A673 (cell line): ENCODE measurements around the gene CMPK2. TPM values are rescaled to one million over a fixed set of nuclear protein-coding genes. Genes with fewer than 3 reads are reported as not detected.

Source experiments
- BruUV-seq: library from RNA; stranded (reverse); fragments of 400-500 nt; replicated peaks from 2 replicates; lab custom pipeline; 2021; lab: Mats Ljungman, UMichigan
- CTCF ChIA-PET: fragments of 300-600 bp; sonication (Branson Sonifier 250); formaldehyde crosslinking; loops from one replicate; lab custom pipeline; 2022; ENCODE audit warnings: antibody characterized with exemption; lab: Charles Lee
- POLR2A ChIA-PET: fragments of 300-600 bp; sonication (Branson Sonifier 250); formaldehyde crosslinking; loops from one replicate; lab custom pipeline; 2022; ENCODE audit warnings: antibody characterized with exemption; ENCODE audit not compliant: low non-redundant PET; lab: Charles Lee
- DNase-seq: peaks from one replicate; pipeline ENCODE4 v3.0.0-alpha.2; 2015; ENCODE audit warnings: low spot score
- H3K27ac ChIP-seq: fragments of 200-600 bp; sonication (generic); 2 replicates; pipeline ENCODE4 v1.5.1; 2016; ENCODE audit warnings: mixed run types, low read depth, mild to moderate bottlenecking, mixed read lengths, antibody characterized with exemption, low read length; ENCODE audit not compliant: poor library complexity, severe bottlenecking
- H3K27me3 ChIP-seq: fragments of 200-600 bp; sonication (generic); replicated peaks from 2 replicates; pipeline ENCODE4 v1.6.1; 2017; ENCODE audit warnings: mixed run types, low read depth, mild to moderate bottlenecking, mixed read lengths, antibody characterized with exemption, low read length; ENCODE audit not compliant: insufficient read depth, poor library complexity
- H3K36me3 ChIP-seq: fragments of 200-600 bp; sonication (generic); 2 replicates; pipeline ENCODE4 v1.6.1; 2016; ENCODE audit warnings: mixed run types, mild to moderate bottlenecking, mixed read lengths, antibody characterized with exemption, low read length; ENCODE audit not compliant: insufficient read depth, poor library complexity, severe bottlenecking
- H3K4me1 ChIP-seq: fragments of 200-600 bp; sonication (generic); 2 replicates; pipeline ENCODE4 v1.6.1; 2017; ENCODE audit warnings: mixed run types, mild to moderate bottlenecking, mixed read lengths, antibody characterized with exemption, low read length; ENCODE audit not compliant: insufficient read depth, poor library complexity, severe bottlenecking
- H3K4me3 ChIP-seq: fragments of 200-600 bp; sonication (generic); 2 replicates; pipeline ENCODE4 v1.5.1; 2016; ENCODE audit warnings: low read depth, mixed run types, mild to moderate bottlenecking, mixed read lengths, low read length; ENCODE audit not compliant: poor library complexity, severe bottlenecking
- H3K9me3 ChIP-seq: fragments of 200-600 bp; sonication (generic); 2 replicates; pipeline ENCODE4 v1.6.1; 2016; ENCODE audit warnings: mixed run types, low read depth, mild to moderate bottlenecking, mixed read lengths, antibody characterized with exemption, low read length; ENCODE audit not compliant: poor library complexity, severe bottlenecking
- EZH2 ChIP-seq: fragments of 200-600 bp; sonication (generic); IDR thresholded peaks from 2 replicates; pipeline ENCODE4 v1.6.1; 2017; ENCODE audit warnings: borderline replicate concordance, low read depth, mild to moderate bottlenecking, mixed read lengths, antibody characterized with exemption, low read length; ENCODE audit not compliant: poor library complexity, severe bottlenecking
- intact Hi-C: fragments of 100-400 bp; cut with micrococcal nuclease; formaldehyde crosslinking; loops from one replicate; pipeline ENCODE4 v1.10.0; 2022; ENCODE audit not compliant: unreplicated experiment
- total RNA-seq: library from RNA; stranded (reverse); gene quantifications from 2 replicates; pipeline ENCODE4 v1.2.3, GENCODE V29; 2021
- TF ChIP-seq, protein P1 (sequence below): fragments of 300-800, 200-600 bp; sonication (generic); conservative IDR thresholded peaks from 2 replicates; pipeline ENCODE4 v1.5.1; 2017; ENCODE audit warnings: low read depth, mild to moderate bottlenecking, antibody characterized with exemption, low read length, moderate library complexity, mixed read lengths

Gene CMPK2
- total RNA-seq, 1 experiment from 2014 or later = 4.6 TPM

DNA sequence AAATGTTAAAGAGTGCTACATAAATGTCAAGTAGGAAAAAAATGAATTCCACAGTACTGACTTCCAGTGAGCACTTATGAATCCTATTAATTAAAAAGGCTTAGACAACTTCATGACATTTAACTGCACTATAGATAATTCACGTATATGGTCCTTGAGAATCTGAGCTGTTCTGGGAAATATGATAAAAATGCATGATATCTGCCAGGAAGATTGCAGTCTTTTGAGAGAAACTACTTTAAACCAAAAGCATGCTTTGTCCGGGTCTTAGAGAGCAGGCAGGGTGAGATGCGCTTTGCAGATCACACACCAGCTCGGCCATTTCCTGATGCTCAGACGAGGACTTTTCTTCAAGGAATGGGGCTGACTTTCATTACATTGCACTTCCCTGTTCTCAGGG lies 42.6 kb downstream of the CMPK2 start:
- no TSS peak for BruUV-seq
- ChIA-PET CTCF (no interaction called here), POLR2A (no interaction called here)
- intact Hi-C loops = no loop called here
- DNase-seq = no peak
- no peaks in the 10 kb centered on the region for H3K36me3 ChIP-seq
- H3K4me3 ChIP-seq = no peak overlapping the region
- H3K27ac ChIP-seq = no peak overlapping the region
- no peak for TF ChIP-seq EZH2
- TF ChIP-seq, protein P1, sequence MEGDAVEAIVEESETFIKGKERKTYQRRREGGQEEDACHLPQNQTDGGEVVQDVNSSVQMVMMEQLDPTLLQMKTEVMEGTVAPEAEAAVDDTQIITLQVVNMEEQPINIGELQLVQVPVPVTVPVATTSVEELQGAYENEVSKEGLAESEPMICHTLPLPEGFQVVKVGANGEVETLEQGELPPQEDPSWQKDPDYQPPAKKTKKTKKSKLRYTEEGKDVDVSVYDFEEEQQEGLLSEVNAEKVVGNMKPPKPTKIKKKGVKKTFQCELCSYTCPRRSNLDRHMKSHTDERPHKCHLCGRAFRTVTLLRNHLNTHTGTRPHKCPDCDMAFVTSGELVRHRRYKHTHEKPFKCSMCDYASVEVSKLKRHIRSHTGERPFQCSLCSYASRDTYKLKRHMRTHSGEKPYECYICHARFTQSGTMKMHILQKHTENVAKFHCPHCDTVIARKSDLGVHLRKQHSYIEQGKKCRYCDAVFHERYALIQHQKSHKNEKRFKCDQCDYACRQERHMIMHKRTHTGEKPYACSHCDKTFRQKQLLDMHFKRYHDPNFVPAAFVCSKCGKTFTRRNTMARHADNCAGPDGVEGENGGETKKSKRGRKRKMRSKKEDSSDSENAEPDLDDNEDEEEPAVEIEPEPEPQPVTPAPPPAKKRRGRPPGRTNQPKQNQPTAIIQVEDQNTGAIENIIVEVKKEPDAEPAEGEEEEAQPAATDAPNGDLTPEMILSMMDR = no peak
- H3K27me3 ChIP-seq = no peaks in the 10 kb centered on the region
- H3K4me1 ChIP-seq = peaks cover 17% of the 10 kb centered on the region
- H3K9me3 ChIP-seq = no peaks in the 10 kb centered on the region

DNA sequence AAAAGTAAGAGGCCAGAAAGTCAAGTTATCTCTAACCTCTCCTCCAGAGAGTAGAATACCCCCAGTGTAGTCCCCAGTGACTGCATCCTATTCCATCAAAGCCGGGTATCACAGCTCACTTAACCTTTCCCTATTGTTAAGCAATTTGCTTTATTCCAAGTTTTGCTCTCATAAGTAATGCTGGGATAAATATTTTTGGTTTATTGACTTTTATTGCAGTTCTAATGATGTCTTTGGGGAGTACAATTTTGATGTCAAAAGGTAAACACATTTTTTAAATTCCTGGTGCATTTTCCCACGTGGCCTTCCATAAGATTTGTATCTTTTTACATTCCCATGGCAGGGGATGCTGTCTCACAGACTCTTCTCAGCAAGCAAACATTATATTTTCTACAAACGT lies 43.3 kb downstream of the CMPK2 start:
- TF ChIP-seq, protein P1 = no peak
- TF ChIP-seq EZH2 = no peak
- Histone ChIP-seq H3K4me1 (peaks cover 11% of the 10 kb centered on the region), H3K27me3 (no peaks in the 10 kb centered on the region), H3K36me3 (no peaks in the 10 kb centered on the region), H3K9me3 (no peaks in the 10 kb centered on the region), H3K27ac (no peak overlapping the region), H3K4me3 (no peak overlapping the region)
- DNase-seq = no peak
- intact Hi-C loops = no loop called here
- ChIA-PET CTCF (no interaction called here), POLR2A (no interaction called here)
- no TSS peak for BruUV-seq

DNA sequence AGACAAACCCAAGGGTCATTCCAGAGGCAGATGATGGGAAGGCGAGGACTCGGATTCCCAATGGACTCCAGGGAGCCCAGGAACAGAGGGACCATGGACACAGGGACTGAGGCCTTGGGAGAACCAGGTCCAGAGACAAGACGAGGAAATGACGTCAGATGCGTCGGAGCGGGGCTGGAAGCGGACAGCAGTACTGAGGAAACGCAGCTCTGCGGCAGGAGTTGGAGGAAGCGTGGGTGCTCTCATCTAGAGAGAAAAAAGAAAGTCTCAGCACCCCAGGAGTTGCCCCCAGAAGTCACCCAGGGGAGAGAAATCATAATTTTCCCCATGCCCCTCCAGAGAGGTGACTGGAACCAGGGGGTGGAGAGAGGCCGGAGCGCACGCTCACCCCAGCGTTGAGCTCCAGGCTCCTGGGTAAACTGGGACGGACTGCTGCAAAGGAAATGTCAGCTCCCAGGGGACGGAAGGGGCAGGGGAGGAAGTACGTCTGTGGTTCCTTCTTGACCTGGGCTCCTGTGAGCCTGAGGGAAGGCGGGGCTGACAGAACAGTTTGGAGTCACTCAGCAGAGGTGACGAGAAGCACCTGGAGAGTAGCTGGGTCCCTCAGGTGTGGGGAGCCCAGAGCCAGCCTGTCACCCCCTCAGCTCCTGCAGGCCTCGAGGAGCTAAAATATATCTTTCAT lies 44.7 kb downstream of the CMPK2 start:
- ChIA-PET POLR2A (no interaction called here), CTCF (no interaction called here)
- Histone ChIP-seq H3K4me3 (no peak overlapping the region), H3K36me3 (no peaks in the 10 kb centered on the region), H3K9me3 (no peaks in the 10 kb centered on the region), H3K27me3 (no peaks in the 10 kb centered on the region), H3K4me1 (peaks cover 6% of the 10 kb centered on the region), H3K27ac (no peak overlapping the region)
- TF ChIP-seq, protein P1 = no peak
- no peak for TF ChIP-seq EZH2
- no peak for DNase-seq
- no TSS peak for BruUV-seq
- intact Hi-C loops = no loop called here
